Endothelial cell of umbilical vein (primary cell): ENCODE measurements around the gene NRARP. TPM values are rescaled to one million over a fixed set of nuclear protein-coding genes. Genes with fewer than 3 reads are reported as not detected.

Source experiments
- BruUV-seq: library from RNA; stranded (reverse); fragments of 400-500 nt; replicated peaks from 2 replicates; lab custom pipeline; 2021; lab: Mats Ljungman, UMichigan
- CTCF ChIA-PET: fragments of 300-600, 350-600 bp; sonication (Branson Sonifier 250); formaldehyde crosslinking; loops from one replicate; lab custom pipeline; 2021; ENCODE audit warnings: antibody characterized with exemption, inconsistent platforms; lab: Charles Lee
- POLR2A ChIA-PET: fragments of 300-600, 350-600 bp; sonication (Branson Sonifier 250); formaldehyde crosslinking; loops from one replicate; lab custom pipeline; 2021; ENCODE audit warnings: antibody characterized with exemption, inconsistent platforms; lab: Charles Lee
- DNase-seq: peaks from one replicate; pipeline ENCODE4 v3.0.0-alpha.2; 2011; ENCODE audit warnings: low read depth, low spot score
- FAIRE-seq: peaks from 2 replicates; lab custom pipeline; 2011; peaks lifted over from hg19 to GRCh38; lab: Jason Lieb, UNC
- H2AFZ ChIP-seq: 2 replicates; pipeline ENCODE4 v1.6.0; 2012; ENCODE audit warnings: low read depth, low read length, control low read depth, inconsistent platforms
- H3K27ac ChIP-seq: 2 replicates; pipeline ENCODE4 v1.5.1; 2011; ENCODE audit warnings: low read depth, mild to moderate bottlenecking, control low read depth, low read length, moderate library complexity; ENCODE audit not compliant: insufficient read depth
- H3K27me3 ChIP-seq, 2 experiments: 2 replicates each; pipeline versions ENCODE4 v1.6.0 to v1.6.1; 2011; ENCODE audit warnings: low read length in 2 of 2, mixed read lengths in 1 of 2; ENCODE audit not compliant: control insufficient read depth in 2 of 2, insufficient read depth in 2 of 2
- H3K36me3 ChIP-seq, 2 experiments: 2 replicates in 1 of 2; 3 replicates in 1 of 2; pipeline ENCODE4 v1.5.1; 2011; ENCODE audit warnings: low read length in 2 of 2, mild to moderate bottlenecking in 1 of 2, moderate library complexity in 1 of 2; ENCODE audit not compliant: control insufficient read depth in 2 of 2, insufficient read depth in 2 of 2; ENCODE audit errors: extremely low read depth in 1 of 2
- H3K4me1 ChIP-seq: 3 replicates; pipeline ENCODE4 v1.5.1; 2011; ENCODE audit warnings: mild to moderate bottlenecking, low read length; ENCODE audit not compliant: control insufficient read depth, insufficient read depth; ENCODE audit errors: extremely low read depth
- H3K4me2 ChIP-seq: 2 replicates; pipeline ENCODE4 v1.6.1; 2011; ENCODE audit warnings: low read length, control low read depth, mixed read lengths; ENCODE audit not compliant: insufficient read depth
- H3K4me3 ChIP-seq, 3 experiments: fragments of 200-600 bp in 1 of 3; sonication (generic), shearing (Covaris generic) in 1 of 3; replicated peaks in 1 of 3; 2 replicates each; pipeline ENCODE4 v1.5.1; 2011 to 2016; ENCODE audit warnings: control low read depth in 3 of 3, low read length in 3 of 3, mild to moderate bottlenecking in 2 of 3, inconsistent platforms in 1 of 3, low read depth in 1 of 3, moderate library complexity in 1 of 3; ENCODE audit not compliant: insufficient read depth in 1 of 3
- H3K79me2 ChIP-seq: 2 replicates; pipeline ENCODE4 v1.6.0; 2012; ENCODE audit warnings: low read length, inconsistent platforms; ENCODE audit not compliant: control insufficient read depth, insufficient read depth
- H3K9ac ChIP-seq: replicated peaks from 2 replicates; pipeline ENCODE3; 2011; ENCODE audit warnings: low read length, control low read depth; ENCODE audit not compliant: insufficient read depth; ENCODE audit errors: extremely low read depth
- H3K9me1 ChIP-seq: replicated peaks from 3 replicates; pipeline ENCODE4 v1.6.0; 2011; ENCODE audit warnings: mild to moderate bottlenecking, low read length; ENCODE audit not compliant: control insufficient read depth, insufficient read depth; ENCODE audit errors: extremely low read depth
- H3K9me3 ChIP-seq: replicated peaks from 2 replicates; pipeline ENCODE4 v1.5.1; 2012; ENCODE audit warnings: low read length, inconsistent platforms; ENCODE audit not compliant: control insufficient read depth, insufficient read depth
- H4K20me1 ChIP-seq: replicated peaks from 2 replicates; pipeline ENCODE3; 2011; ENCODE audit warnings: mild to moderate bottlenecking, low read length; ENCODE audit not compliant: control insufficient read depth, insufficient read depth; ENCODE audit errors: extremely low read depth
- CTCF ChIP-seq, 2 donors: IDR thresholded peaks; 1 replicate in 1 of 2; 2 replicates in 1 of 2; pipeline ENCODE4 v1.5.1; 2011; ENCODE audit warnings: low read length in 2 of 2, mild to moderate bottlenecking in 2 of 2, moderate library complexity in 2 of 2, control low read depth in 1 of 2, inconsistent platforms in 1 of 2, low read depth in 1 of 2; ENCODE audit not compliant: insufficient read depth in 1 of 2; ENCODE audit errors: extremely low read depth in 1 of 2
- FOS ChIP-seq: IDR thresholded peaks from 2 replicates; pipeline ENCODE4 v1.6.1; 2011; ENCODE audit warnings: mild to moderate bottlenecking, low read length, moderate library complexity, borderline replicate concordance; ENCODE audit not compliant: insufficient read depth
- GATA2 ChIP-seq: IDR thresholded peaks from 2 replicates; pipeline ENCODE4 v1.7.0; 2011; ENCODE audit warnings: low read depth, mild to moderate bottlenecking, moderate library complexity, mixed read lengths, low read length; ENCODE audit not compliant: insufficient read length, insufficient read depth
- JUN ChIP-seq: IDR thresholded peaks from 2 replicates; pipeline ENCODE4 v1.6.1; 2011; ENCODE audit warnings: borderline replicate concordance, low read depth; ENCODE audit not compliant: insufficient read length, insufficient read depth
- MYC ChIP-seq: IDR thresholded peaks from one replicate; pipeline ENCODE4 v1.6.1; 2011; ENCODE audit warnings: mild to moderate bottlenecking, low read depth, low read length
- POLR2A ChIP-seq: IDR thresholded peaks from 2 replicates; pipeline ENCODE4 v1.6.1; 2012; ENCODE audit warnings: low read depth, mild to moderate bottlenecking, control low read depth, low read length
- dilution Hi-C: fragments of 300-500 bp; cut with MboI; formaldehyde crosslinking; loops from one replicate; pipeline ENCODE4 v1.15.0; 2019; ENCODE audit warnings: low sequenced_read_pairs; ENCODE audit not compliant: extremely low pct_ligation_motif_present
- intact Hi-C: fragments of 100-400 bp; cut with micrococcal nuclease; formaldehyde crosslinking; loops from one replicate; pipeline ENCODE4 v1.10.0; 2022
- polyA plus RNA-seq, 4 experiments: library from polyadenylated mRNA; depleted of rRNA in 3 of 4; stranded (reverse) in 3 of 4; unstranded in 1 of 4; fragments of >200 nt; gene quantifications; 2 replicates each; pipeline versions ENCODE4 v1.2.1 to v1.2.3, GENCODE V29; 2011 to 2012; ENCODE audit warnings: missing spikeins in 1 of 4
- total RNA-seq: library from RNA; stranded (reverse); gene quantifications from 2 replicates; pipeline ENCODE4 v1.2.3, GENCODE V29; 2021

Gene NRARP
- total and polyA plus RNA-seq, 2 donors (not counting 3 experiments of a cell fraction or from before 2014, with no cell fraction given), result 50.0 to 72.9 TPM

GRCh38 chr9:137303893-137304382 is 1.9 kb upstream of the NRARP start:
- no TSS peak for BruUV-seq
- Histone ChIP-seq H3K4me1 (peaks cover 49% of the 10 kb centered on the region), H2AFZ (no peak overlapping the region), H3K4me3 (no peak overlapping the region), H3K9me1 (no peaks in the 10 kb centered on the region), H3K9me3 (no peaks in the 10 kb centered on the region), H4K20me1 (no peaks in the 10 kb centered on the region), H3K36me3 (no peaks in the 10 kb centered on the region), H3K9ac (no peak overlapping the region), H3K27me3 (no peaks in the 10 kb centered on the region), H3K79me2 (peaks cover 26% of the 10 kb centered on the region), H3K4me2 (no peak overlapping the region), H3K27ac (peak overlapping the region; percentile 97)
- dilution Hi-C loops (no loop called here), intact Hi-C loops (loop anchor here (2.0 kb wide), 1 partner anchor 35 kb away; no protein-coding TSS in a partner anchor)
- POLR2A ChIA-PET, result no interaction called here
- no peak for DNase-seq
- FAIRE-seq, result no peak
- CTCF ChIA-PET, result interaction anchor here (1.4 to 3.1 kb wide), 6 partner anchors 8 to 119 kb away, joined by 3 to 24 read pairs (median 10); partner anchors contain the start of genes EXD3 and NOXA1
- no peak for TF ChIP-seq MYC
- no peak for TF ChIP-seq POLR2A
- no peak for TF ChIP-seq CTCF (IDR thresholded peaks at IDR 0.05; ENCODE audit: extremely low read depth in 1 of 2, insufficient read depth in 1 of 2, low read depth in 1 of 2, low read length in 2 of 2)
- TF ChIP-seq JUN, result no peak
- TF ChIP-seq GATA2, result no peak
- TF ChIP-seq FOS, result no peak
